WTC11 (cell line): ENCODE results near the gene PHC2.

Experiments
- ELF4 ChIP-seq: sonication (generic); formaldehyde crosslinking; IDR thresholded peaks from 2 replicates; pipeline ENCODE4 v1.8.1; 2022; ENCODE audit warnings: low read depth, mild to moderate bottlenecking, moderate library complexity, missing genetic modification reagents
- SMAD4 ChIP-seq: sonication (generic); formaldehyde crosslinking; IDR thresholded peaks from 2 replicates; pipeline ENCODE4 v1.8.0; 2022; ENCODE audit warnings: mild to moderate bottlenecking, missing genetic modification reagents

DNA sequence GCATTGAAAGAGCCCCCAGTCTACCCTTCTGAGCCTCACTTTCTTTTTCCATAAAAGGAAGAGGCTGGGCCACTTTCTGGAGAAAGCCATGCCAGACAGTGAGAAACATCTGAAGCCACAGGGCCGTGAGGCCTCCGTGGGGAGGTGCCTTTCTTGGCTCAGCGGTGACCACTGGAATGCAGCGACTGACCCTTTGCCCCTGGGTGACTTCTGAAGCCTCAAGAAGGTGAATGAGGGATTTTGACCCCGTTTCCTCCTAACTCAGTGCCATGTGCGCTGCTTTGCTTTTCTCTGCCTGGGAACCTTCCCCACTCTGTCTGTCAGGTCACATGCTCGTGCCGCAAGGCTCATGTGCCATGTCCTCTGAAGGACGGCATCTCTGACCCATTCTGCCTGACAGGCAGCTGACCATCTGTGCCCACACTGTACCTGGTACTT is 65.3 kb downstream of the PHC2 start:
- TF ChIP-seq SMAD4 (CRISPR knock-in tag) = no peak
- TF ChIP-seq ELF4 (CRISPR knock-in tag) = no peak
